Mucosa of rectum (tissue), 2 donors: ENCODE results near the gene ZNRF3.
A peak's percentile ranks its signal among the peaks of the same experiment; 100 is the strongest.

Experiments used
- H3K27ac ChIP-seq, 2 donors: one replicate each; pipeline ENCODE4 v1.7.0; 2013; ENCODE audit warnings: inconsistent platforms in 2 of 2, low read depth in 2 of 2, low read length in 2 of 2
- H3K27me3 ChIP-seq, 2 donors: one replicate each; pipeline ENCODE4 v1.7.0; 2013; ENCODE audit warnings: low read length in 2 of 2; ENCODE audit not compliant: control insufficient read depth in 2 of 2, insufficient read depth in 2 of 2
- H3K36me3 ChIP-seq, 2 donors: one replicate each; pipeline ENCODE4 v1.7.0; 2013; ENCODE audit warnings: low read length in 2 of 2; ENCODE audit not compliant: control insufficient read depth in 2 of 2, insufficient read depth in 2 of 2
- H3K4me1 ChIP-seq, 2 donors: one replicate each; pipeline ENCODE4 v1.7.0; 2013; ENCODE audit warnings: low read length in 2 of 2, mild to moderate bottlenecking in 1 of 2; ENCODE audit not compliant: control insufficient read depth in 2 of 2, insufficient read depth in 2 of 2
- H3K4me3 ChIP-seq, 2 donors: one replicate each; pipeline ENCODE4 v1.7.0; 2013; ENCODE audit warnings: low read length in 2 of 2
- H3K9ac ChIP-seq, 2 donors: one replicate each; pipeline ENCODE4 v1.7.0; 2013; ENCODE audit warnings: low read length in 2 of 2, low read depth in 1 of 2, mild to moderate bottlenecking in 1 of 2
- H3K9me3 ChIP-seq, 2 donors: one replicate each; pipeline ENCODE4 v1.7.0; 2013; ENCODE audit warnings: low read length in 2 of 2; ENCODE audit not compliant: control insufficient read depth in 2 of 2
- donor health status: healthy.
- donor health status: Normal muscosa, but diverticular disease.

ZNRF3 gene

DNA sequence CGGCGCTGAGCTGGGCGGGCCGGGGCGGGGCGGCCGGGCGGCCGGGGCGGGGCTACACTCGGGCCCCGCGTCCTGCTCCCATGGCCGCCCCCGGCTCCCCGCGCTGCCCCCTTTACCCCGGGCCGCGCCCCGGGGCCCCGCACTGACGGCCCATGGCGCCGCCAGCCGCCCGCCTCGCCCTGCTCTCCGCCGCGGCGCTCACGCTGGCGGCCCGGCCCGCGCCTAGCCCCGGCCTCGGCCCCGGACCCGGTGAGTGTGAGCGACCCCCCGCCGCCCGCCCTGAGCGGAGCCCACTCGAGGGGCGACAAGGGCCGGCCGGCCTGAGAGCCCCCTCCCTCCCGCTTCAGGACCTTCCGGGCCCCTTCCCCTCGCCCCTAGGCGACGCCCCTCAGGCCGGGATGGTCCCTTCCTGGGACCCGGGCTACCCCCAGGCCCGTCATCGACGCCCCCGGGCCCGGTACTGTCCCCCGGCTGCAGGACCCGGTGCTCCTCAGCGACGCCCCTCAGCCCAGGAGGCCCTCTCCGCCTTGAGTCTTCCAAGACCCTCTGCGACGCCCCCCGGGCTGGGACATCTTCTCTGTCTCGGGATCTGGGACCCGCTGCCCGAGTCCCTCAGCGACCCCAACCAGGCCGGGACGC is 189.7 kb downstream of the ZNRF3 start, which contains the start of gene KREMEN1:
Gene KREMEN1 (plus strand): TSS at position 57 of the 639 bp plus-strand sequence. CDS start 96 bp downstream, at position 153.
- Histone ChIP-seq H3K27me3 (no peaks in the 10 kb centered on the region), H3K4me1 (peaks cover 17 to 22% of the 10 kb centered on the region in 2 donors), H3K9ac (peak within 1 kb of the TSS; percentile 68 to 78), H3K36me3 (no peaks in the 10 kb centered on the region), H3K4me3 (peak within 1 kb of the TSS; percentile 77 to 78), H3K9me3 (no peaks in the 10 kb centered on the region), H3K27ac (peak within 1 kb of the TSS; percentile 62 to 71)

GRCh38 chr22:29073618-29074275 is 190.4 kb downstream of the ZNRF3 start:
- peak overlapping the region; percentile 77 to 78 for H3K4me3 ChIP-seq
- peak overlapping the region; percentile 68 to 78 for H3K9ac ChIP-seq
- peaks cover 20 to 22% of the 10 kb centered on the region in 2 donors for H3K4me1 ChIP-seq

DNA sequence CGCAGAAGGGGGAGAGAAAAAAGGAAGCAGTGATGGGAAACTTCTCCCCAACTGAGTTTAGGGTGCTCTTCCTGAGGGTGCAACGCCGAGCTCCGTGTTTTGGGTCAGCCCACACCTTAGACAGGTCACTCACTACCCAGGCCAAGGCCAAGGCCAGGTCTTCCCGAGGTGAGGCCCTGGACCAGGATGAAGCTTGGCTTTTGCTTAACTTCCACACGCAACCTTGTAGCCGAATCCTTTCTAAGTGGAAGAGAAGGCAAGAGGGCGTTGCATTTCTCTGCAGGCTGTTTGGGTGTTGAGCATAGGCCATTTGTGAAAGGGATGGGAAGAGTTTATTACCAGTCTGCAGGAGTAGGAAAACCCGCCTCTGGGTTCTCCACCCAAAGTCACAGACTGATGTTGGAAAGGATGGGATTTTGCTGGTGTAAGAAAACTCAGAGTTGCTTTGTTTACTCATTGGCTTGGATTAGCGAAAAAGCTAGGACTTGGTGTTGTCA is 191.0 kb downstream of the ZNRF3 start:
- H3K27ac ChIP-seq = peak overlapping the region; percentile 62 to 71
- peaks cover 26 to 28% of the 10 kb centered on the region in 2 donors for H3K4me1 ChIP-seq
- peak overlapping the region; percentile 77 to 78 for H3K4me3 ChIP-seq
- peak overlapping the region; percentile 68 to 78 for H3K9ac ChIP-seq
- H3K9me3 ChIP-seq = no peaks in the 10 kb centered on the region
- no peaks in the 10 kb centered on the region for H3K36me3 ChIP-seq
- H3K27me3 ChIP-seq = no peaks in the 10 kb centered on the region

More at GRCh38 chr22:29073618-29074275, 190.4 kb downstream of the ZNRF3 start:
- no peaks in the 10 kb centered on the region for H3K9me3 ChIP-seq
- peak overlapping the region; percentile 62 to 71 for H3K27ac ChIP-seq
- H3K27me3 ChIP-seq = no peaks in the 10 kb centered on the region
- H3K36me3 ChIP-seq = no peaks in the 10 kb centered on the region

GRCh38 chr22:29078036-29078868 is 194.9 kb downstream of the ZNRF3 start:
- Histone ChIP-seq H3K27me3 (no peaks in the 10 kb centered on the region), H3K4me1 (peaks cover 18 to 19% of the 10 kb centered on the region in 2 donors), H3K9me3 (no peaks in the 10 kb centered on the region), H3K4me3 (peak overlapping the region in 1 of 2 donors; percentile 10), H3K9ac (peak overlapping the region in 1 of 2 donors; percentile 5), H3K36me3 (no peaks in the 10 kb centered on the region), H3K27ac (peak overlapping the region; percentile 59 to 67)

- H3K27ac ChIP-seq = peak overlapping the region; percentile 59 to 67
- H3K9ac ChIP-seq = peak overlapping the region in 1 of 2 donors; percentile 5
- no peaks in the 10 kb centered on the region for H3K9me3 ChIP-seq
- H3K4me3 ChIP-seq = peak overlapping the region in 1 of 2 donors; percentile 10
- H3K4me1 ChIP-seq = peaks cover 15 to 18% of the 10 kb centered on the region in 2 donors
- no peaks in the 10 kb centered on the region for H3K36me3 ChIP-seq
- H3K27me3 ChIP-seq = no peaks in the 10 kb centered on the region
Measured at GRCh38 chr22:29078869-29079207, 195.5 kb downstream of the ZNRF3 start.

DNA sequence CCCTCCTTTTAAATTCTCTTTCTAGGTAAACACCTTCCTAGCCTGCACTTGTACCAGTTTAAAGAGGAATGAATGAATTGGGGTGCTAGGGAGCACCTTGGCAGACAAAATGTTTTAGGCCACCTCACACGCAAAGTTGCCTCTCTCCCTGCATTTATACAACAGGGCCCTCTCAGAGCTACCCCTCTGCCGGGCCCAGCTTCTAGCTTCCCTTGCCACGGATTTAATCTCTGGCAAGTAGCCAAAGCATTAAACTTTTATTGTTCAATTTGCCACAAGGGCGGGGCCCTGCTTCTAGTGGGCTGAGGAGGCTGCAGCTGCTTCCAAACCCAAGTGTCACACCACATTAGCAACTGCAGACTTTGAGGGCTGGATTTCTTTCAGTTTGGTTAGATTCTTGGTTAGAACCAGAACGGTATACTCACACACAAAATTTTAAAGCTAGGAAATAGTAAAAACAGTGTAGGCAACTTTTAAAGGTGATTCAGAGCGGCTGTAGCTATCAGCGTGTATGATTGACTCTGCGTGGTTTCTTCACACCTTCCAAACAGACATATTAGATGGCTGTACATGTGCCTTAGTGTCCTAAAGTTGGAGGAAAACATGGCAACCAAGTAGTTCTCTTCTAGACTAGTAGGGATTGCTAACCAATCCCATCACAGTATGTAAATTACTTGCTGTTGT is 196.0 kb downstream of the ZNRF3 start:
- Histone ChIP-seq H3K27ac (peak overlapping the region; percentile 59 to 67), H3K4me1 (peaks cover 12 to 14% of the 10 kb centered on the region in 2 donors), H3K36me3 (no peaks in the 10 kb centered on the region), H3K27me3 (no peaks in the 10 kb centered on the region), H3K9me3 (no peaks in the 10 kb centered on the region), H3K9ac (no peak overlapping the region), H3K4me3 (peak overlapping the region in 1 of 2 donors; percentile 20)

GRCh38 chr22:29080106-29080975 is 197.0 kb downstream of the ZNRF3 start:
- H3K4me1 ChIP-seq = peaks cover 12 to 14% of the 10 kb centered on the region in 2 donors
- H3K4me3 ChIP-seq = no peak overlapping the region
- no peaks in the 10 kb centered on the region for H3K9me3 ChIP-seq
- H3K9ac ChIP-seq = no peak overlapping the region
- no peaks in the 10 kb centered on the region for H3K36me3 ChIP-seq
- no peaks in the 10 kb centered on the region for H3K27me3 ChIP-seq
- peak overlapping the region in 1 of 2 donors; percentile 20 for H3K27ac ChIP-seq

- Histone ChIP-seq H3K27me3 (no peaks in the 10 kb centered on the region), H3K9ac (no peak overlapping the region), H3K27ac (no peak overlapping the region), H3K4me3 (no peak overlapping the region), H3K36me3 (no peaks in the 10 kb centered on the region), H3K9me3 (no peaks in the 10 kb centered on the region), H3K4me1 (peaks cover 12 to 14% of the 10 kb centered on the region in 2 donors)
Measured at GRCh38 chr22:29081517-29082236, 198.3 kb downstream of the ZNRF3 start.
